Transverse colon (tissue), 4 donors: Measurements from ENCODE around the gene METRNL. TPM values are rescaled to one million over a fixed set of nuclear protein-coding genes. Genes with fewer than 3 reads are reported as not detected.
A peak's percentile ranks its signal among the peaks of the same experiment; 100 is the strongest.

Experiments
- DNase-seq: peaks from one replicate; pipeline ENCODE4 v3.0.0-alpha.2; 2019
- H3K27ac ChIP-seq, 4 donors: fragments of 200-600 bp; sonication (generic); 2 replicates each; pipeline ENCODE4 v1.5.1; 2016 to 2018; ENCODE audit warnings: inconsistent platforms in 4 of 4
- H3K27me3 ChIP-seq: fragments of 200-600 bp; sonication (generic); 2 replicates; pipeline ENCODE4 v1.5.1; 2017; ENCODE audit warnings: inconsistent platforms
- H3K36me3 ChIP-seq, 4 donors: fragments of 200-600 bp; sonication (generic); 2 replicates each; pipeline ENCODE4 v1.5.1; 2017 to 2019; ENCODE audit warnings: inconsistent platforms in 4 of 4
- H3K4me1 ChIP-seq, 4 donors: fragments of 200-600 bp; sonication (generic); 2 replicates each; pipeline ENCODE4 v1.5.1; 2017 to 2020; ENCODE audit warnings: inconsistent platforms in 4 of 4
- H3K4me3 ChIP-seq, 4 donors: fragments of 200-600 bp; sonication (generic); 1 replicate in 1 of 4; 2 replicates in 3 of 4; pipeline versions ENCODE4 v1.5.1 to v1.6.1; 2017 to 2019; ENCODE audit warnings: inconsistent platforms in 4 of 4
- H3K9me3 ChIP-seq, 2 donors: fragments of 200-600 bp; sonication (generic); 2 replicates each; pipeline ENCODE4 v1.5.1; 2017 to 2019; ENCODE audit warnings: inconsistent platforms in 2 of 2
- EP300 ChIP-seq: sonication (generic); formaldehyde crosslinking; IDR thresholded peaks from one replicate; pipeline ENCODE4 v1.6.1; 2017; ENCODE audit warnings: antibody characterized with exemption, low read depth
- POLR2A ChIP-seq: fragments of 450-650 bp; IDR thresholded peaks from one replicate; pipeline ENCODE4 v1.6.1; 2016; ENCODE audit warnings: antibody characterized with exemption, mild to moderate bottlenecking, moderate library complexity
- POLR2AphosphoS5 ChIP-seq, 3 donors: sonication (generic); formaldehyde crosslinking; IDR thresholded peaks; one replicate each; pipeline ENCODE4 v1.6.1; 2016; ENCODE audit warnings: antibody characterized with exemption in 3 of 3
- WGBS, 2 donors: methylation state at CpG; one replicate each; pipeline ENCODE4 v1.1.5; 2018; ENCODE audit warnings: low coverage in 1 of 2; 5-methylcytosine and 5-hydroxymethylcytosine counted together
- in situ Hi-C, 4 donors: fragments of 200-750 bp; cut with MboI; loops; one replicate each; pipeline versions ENCODE4 v1.15.0 to v1.15.1; 2017; ENCODE audit warnings: low sequenced_read_pairs in 3 of 4, low pct_ligation_motif_present in 1 of 4, low pct_unique_long_range_greater_than_20kb in 1 of 4
- intact Hi-C: fragments of 100-400 bp; cut with DNase I; formaldehyde crosslinking; loops from one replicate; pipeline ENCODE4 v1.15.1; 2023; ENCODE audit warnings: low total_unique reads
- total RNA-seq, 4 donors: library from RNA; depleted of rRNA; stranded (reverse); fragments of >200 nt; gene quantifications; one replicate each; pipeline ENCODE4 v1.1.0, GENCODE V29; 2016
- TF ChIP-seq, protein P1 (sequence below), 5 experiments: fragments of 200-600 bp in 3 of 5; fragments of 450-650 bp in 2 of 5; sonication (generic) in 3 of 5; IDR thresholded peaks; 1 replicate in 2 of 5; 2 replicates in 3 of 5; pipeline ENCODE4 v1.5.1; 2016 to 2017; ENCODE audit warnings: antibody characterized with exemption in 5 of 5, inconsistent platforms in 3 of 5, mild to moderate bottlenecking in 2 of 5, moderate library complexity in 1 of 5

METRNL gene
- total RNA-seq, 4 donors from 2014 or later: 46.8 to 325 (median 112) TPM

DNA sequence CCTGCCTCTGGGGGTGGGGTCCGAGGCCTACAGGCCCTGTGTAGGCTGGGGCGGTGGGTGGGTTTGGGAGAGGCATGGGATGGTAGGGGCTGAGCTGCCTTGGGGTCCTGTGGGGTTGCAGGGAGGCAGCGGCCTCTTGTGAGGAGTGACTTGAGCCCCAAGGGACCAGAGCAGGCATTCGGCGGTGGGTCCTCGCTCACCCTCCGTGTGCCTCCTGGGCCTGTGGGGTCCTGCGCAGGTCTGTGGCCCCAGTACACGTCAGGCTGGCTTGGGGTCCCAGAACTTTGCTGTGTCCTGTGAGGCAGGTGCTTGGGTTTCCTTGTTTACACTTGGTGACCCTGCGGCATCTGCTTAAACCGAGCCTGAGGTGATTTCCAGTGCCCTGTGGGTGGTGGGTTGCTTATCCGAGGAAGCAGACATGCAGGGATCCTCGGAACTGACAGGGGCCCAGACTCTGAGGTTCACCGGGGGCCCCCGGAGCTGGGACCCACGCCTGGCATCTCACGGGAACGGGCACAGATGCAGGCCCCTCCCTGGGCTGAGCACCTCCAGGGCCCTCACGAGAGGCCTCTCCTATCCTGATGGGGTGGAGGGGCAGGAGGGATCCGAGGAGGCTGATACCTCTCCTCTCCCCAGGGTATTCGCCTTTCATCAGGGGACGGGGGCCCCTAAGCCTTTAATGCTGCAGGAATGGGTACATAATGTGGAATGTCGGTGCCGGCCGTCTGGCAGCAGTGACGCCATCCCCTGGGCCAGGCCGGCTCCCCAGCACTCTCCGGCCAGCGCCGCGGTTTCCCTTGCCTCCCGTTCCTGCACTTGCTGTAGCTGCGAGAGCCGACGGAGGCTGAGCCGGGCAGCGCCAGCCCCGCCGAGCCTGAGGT is 7.7 kb downstream of the METRNL start:
- H3K4me3 ChIP-seq: no peak overlapping the region

DNA sequence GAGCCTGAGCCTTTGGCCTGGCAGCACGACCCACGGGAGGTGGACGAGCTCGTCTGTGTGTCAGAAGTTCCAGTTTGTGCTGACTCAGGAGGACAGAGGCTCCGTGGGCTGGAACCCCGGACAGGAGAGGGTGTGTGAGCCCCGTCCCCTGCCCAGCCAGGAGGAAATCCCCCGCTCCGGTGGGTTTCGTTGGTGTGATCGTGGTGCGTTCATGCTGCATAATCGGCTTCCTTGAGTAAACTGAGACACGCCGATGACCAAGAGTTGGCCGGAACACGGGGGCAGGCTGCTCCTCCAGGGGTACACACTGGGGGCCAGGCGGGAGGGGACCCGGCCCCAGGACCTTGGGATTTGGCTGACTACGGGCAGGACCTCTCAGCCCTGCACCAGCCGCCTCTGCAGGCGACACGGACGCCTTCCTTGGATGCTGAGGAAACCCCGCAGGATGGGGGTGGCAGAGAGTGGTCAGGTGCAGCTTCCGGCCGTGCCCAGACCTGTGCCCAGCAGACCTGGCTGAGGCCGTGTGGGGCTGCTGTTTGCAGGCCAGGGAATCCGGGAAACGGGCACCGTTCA is 8.5 kb downstream of the METRNL start:
- no peak for DNase-seq
- intact Hi-C loops: no loop called here
- peak overlapping the region in 3 of 4 donors; percentile 70 to 85 (median 74) for H3K27ac ChIP-seq
- no peaks in the 10 kb centered on the region for H3K9me3 ChIP-seq
- H3K36me3 ChIP-seq: no peaks in the 10 kb centered on the region
- 92% methylated on average over 31 of the region's 31 CpGs; no CpG with 5 or more reads in 1 of the 2 donors for WGBS, 2 donors
- H3K27me3 ChIP-seq: no peaks in the 10 kb centered on the region
- TF ChIP-seq POLR2A (no peak), POLR2AphosphoS5 (IDR thresholded peaks at IDR 0.05) (no peak)
- TF ChIP-seq, protein P1, sequence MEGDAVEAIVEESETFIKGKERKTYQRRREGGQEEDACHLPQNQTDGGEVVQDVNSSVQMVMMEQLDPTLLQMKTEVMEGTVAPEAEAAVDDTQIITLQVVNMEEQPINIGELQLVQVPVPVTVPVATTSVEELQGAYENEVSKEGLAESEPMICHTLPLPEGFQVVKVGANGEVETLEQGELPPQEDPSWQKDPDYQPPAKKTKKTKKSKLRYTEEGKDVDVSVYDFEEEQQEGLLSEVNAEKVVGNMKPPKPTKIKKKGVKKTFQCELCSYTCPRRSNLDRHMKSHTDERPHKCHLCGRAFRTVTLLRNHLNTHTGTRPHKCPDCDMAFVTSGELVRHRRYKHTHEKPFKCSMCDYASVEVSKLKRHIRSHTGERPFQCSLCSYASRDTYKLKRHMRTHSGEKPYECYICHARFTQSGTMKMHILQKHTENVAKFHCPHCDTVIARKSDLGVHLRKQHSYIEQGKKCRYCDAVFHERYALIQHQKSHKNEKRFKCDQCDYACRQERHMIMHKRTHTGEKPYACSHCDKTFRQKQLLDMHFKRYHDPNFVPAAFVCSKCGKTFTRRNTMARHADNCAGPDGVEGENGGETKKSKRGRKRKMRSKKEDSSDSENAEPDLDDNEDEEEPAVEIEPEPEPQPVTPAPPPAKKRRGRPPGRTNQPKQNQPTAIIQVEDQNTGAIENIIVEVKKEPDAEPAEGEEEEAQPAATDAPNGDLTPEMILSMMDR (IDR thresholded peaks at IDR 0.05): no peak
- in situ Hi-C loops: no loop called here
- H3K4me1 ChIP-seq: peaks cover 33 to 82% (median 67%) of the 10 kb centered on the region in 4 donors
- H3K4me3 ChIP-seq: no peak overlapping the region

More for the DNA sequence above, 7.7 kb downstream of the METRNL start:
- H3K4me1 ChIP-seq: peaks cover 41 to 82% (median 69%) of the 10 kb centered on the region in 4 donors
- in situ Hi-C loops (no loop called here), intact Hi-C loops (no loop called here)
- no peak overlapping the region for H3K27ac ChIP-seq
- no peaks in the 10 kb centered on the region for H3K36me3 ChIP-seq
- no peaks in the 10 kb centered on the region for H3K9me3 ChIP-seq
- no peaks in the 10 kb centered on the region for H3K27me3 ChIP-seq
- TF ChIP-seq POLR2AphosphoS5 (IDR thresholded peaks at IDR 0.05) (no peak), POLR2A (no peak), EP300 (no peak)
- TF ChIP-seq, protein P1 (IDR thresholded peaks at IDR 0.05): no peak
- DNase-seq: no peak
- WGBS, 2 donors: 87% methylated on average over 32 of the region's 39 CpGs; no CpG with 5 or more reads in 1 of the 2 donors

DNA sequence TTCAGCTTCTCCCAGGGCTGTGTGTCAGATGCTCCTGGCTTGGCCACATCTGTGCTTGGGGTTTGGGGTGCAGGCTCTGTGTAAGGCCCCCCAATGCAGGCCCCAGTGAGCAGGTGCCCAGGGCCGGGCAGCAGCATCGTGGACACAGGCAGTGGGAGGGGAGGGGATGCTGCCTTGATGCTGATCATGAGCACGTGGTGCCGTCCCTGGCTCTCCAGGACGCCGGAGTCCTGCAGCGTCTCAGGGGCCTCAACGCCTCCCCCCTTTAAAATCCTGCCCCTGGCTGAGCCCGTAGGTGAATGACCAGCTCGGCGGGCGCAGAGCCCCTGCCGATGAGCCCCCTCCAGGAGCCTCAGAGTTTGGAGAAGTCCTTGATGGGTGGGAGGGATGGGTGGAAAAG is 9.0 kb downstream of the METRNL start:
- Histone ChIP-seq H3K36me3 (peaks cover 0 to 3% (median 0%) of the 10 kb centered on the region in 4 donors), H3K9me3 (no peaks in the 10 kb centered on the region), H3K27ac (peak overlapping the region; percentile 70 to 85 (median 74)), H3K4me3 (no peak overlapping the region), H3K27me3 (no peaks in the 10 kb centered on the region), H3K4me1 (peaks cover 28 to 79% (median 62%) of the 10 kb centered on the region in 4 donors)
- TF ChIP-seq POLR2AphosphoS5 (IDR thresholded peaks at IDR 0.05) (no peak), EP300 (no peak), POLR2A (no peak)
- TF ChIP-seq, protein P1 (IDR thresholded peaks at IDR 0.05): no peak
- intact Hi-C loops: no loop called here
- 80 to 100% methylated on average over 1 to 13 of the region's 13 CpGs for WGBS, 2 donors
- DNase-seq: no peak
- in situ Hi-C loops: no loop called here

DNA sequence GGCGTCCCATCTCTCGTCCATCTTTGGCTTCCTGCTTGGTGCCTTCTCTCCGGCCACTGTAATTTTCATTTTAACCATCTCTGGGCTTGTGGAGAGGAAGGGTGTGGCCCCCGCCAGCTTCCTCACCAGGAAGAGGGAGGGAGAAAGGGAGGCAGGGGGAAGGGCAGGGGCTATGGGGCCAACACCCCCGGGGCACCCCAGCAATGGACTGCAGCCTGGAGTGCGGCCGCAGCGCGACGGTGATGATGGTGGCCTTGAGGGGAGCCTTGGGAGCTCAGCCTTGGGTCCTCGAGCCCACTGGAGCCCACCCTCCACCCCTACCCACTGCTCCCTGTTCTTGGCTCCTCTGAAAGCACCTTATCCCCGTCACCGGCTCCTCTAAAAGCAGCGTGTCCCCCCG is 9.5 kb downstream of the METRNL start:
- intact Hi-C loops: no loop called here
- Histone ChIP-seq H3K27ac (peak overlapping the region; percentile 70 to 85 (median 74)), H3K9me3 (no peaks in the 10 kb centered on the region), H3K36me3 (peaks cover 0 to 3% (median 0%) of the 10 kb centered on the region in 4 donors), H3K4me1 (peaks cover 23 to 75% (median 58%) of the 10 kb centered on the region in 4 donors), H3K27me3 (no peaks in the 10 kb centered on the region), H3K4me3 (peak overlapping the region in 1 of 4 donors; percentile 11)
- whole genome bisulfite sequencing, 2 donors: 56 to 72% methylated on average over 6 to 15 of the region's 15 CpGs
- no peak for TF ChIP-seq EP300
- no peak for TF ChIP-seq POLR2AphosphoS5 (IDR thresholded peaks at IDR 0.05)
- no peak for TF ChIP-seq POLR2A
- TF ChIP-seq, protein P1 (IDR thresholded peaks at IDR 0.05): no peak
- no peak for DNase-seq
- in situ Hi-C loops: no loop called here
